ENCODE data around the gene CIPC. TPM values are rescaled to one million over a fixed set of nuclear protein-coding genes. Genes with fewer than 3 reads are reported as not detected.

Gene CIPC
- total RNA-seq, 1 donor from 2014 or later = 42.9 TPM

- DNase-seq (ENCODE audit: low read depth) = peak; percentile 26
These were observed 27.3 kb downstream of the CIPC start for GRCh38 chr14:77125281-77125801.

- no peak for DNase-seq (ENCODE audit: low read depth)
These were observed 27.8 kb downstream of the CIPC start for GRCh38 chr14:77125823-77126325.

GRCh38 chr14:77126461-77126990 lies 28.5 kb downstream of the CIPC start:
- no peak for DNase-seq (ENCODE audit: low read depth)

DNA sequence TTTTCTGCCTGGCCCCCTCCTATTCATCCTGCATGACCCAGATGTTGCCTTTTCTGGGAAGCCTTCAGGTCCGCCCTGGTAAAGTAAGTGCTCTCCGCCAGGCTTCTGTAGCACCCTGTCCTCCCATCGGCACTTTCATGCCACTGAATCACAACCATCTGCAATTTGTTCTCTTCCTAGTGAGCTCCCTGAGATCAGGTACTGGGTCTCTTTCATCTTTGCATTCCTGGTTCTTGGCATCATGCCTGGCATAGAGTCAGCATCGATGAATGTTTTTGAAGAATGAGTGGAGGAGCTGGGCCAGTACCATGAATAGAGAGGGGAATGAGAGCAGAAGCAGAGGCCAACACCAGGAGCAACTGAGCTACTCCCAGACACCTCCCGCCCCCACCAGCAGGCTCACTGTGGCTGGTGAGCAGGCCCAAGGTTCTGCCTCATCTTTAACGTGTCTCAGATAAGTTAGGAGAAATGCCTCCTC lies 30.4 kb downstream of the CIPC start:
- no peak for DNase-seq (ENCODE audit: low read depth)

DNA sequence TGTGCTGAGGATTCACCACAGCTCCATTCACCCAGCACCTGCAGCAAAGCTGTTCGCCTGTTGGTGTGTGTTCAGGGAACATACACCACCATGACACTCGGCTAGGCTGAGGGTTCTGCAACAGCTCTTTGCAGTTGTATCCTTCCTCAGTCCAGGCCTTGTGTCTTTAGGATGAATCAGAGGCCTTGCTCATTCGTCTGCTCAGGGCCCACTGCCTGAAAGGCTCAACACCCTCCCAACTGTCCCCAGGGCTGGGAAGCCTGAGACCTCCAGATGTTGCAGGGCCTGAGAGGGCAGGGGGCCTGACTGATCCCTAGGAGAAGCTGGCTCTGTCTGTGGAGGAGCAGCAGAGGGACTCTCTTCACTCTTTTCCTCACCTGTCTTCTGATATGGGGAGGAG lies 32.3 kb downstream of the CIPC start:
- no peak for DNase-seq (ENCODE audit: low read depth)

DNA sequence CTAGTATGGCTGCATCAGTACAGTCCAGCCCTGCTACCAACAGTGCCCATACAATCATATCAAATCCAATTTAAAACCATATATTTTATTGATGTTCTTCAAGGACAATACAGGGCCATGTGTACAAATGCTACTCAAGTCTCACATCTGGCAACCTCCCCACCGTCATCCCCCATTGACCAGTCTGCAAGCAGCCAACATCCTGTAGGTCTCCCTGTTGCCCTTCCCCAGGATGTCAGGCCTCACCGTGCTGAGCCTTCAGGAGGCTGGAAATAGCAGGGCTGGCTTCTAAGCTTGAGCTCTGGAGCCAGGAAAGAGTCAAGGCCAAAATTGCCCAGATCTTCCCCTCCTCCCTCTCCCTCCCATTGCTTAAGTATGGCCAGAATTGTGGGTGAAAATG lies 33.1 kb downstream of the CIPC start:
- DNase-seq (ENCODE audit: low read depth) = no peak

DNA sequence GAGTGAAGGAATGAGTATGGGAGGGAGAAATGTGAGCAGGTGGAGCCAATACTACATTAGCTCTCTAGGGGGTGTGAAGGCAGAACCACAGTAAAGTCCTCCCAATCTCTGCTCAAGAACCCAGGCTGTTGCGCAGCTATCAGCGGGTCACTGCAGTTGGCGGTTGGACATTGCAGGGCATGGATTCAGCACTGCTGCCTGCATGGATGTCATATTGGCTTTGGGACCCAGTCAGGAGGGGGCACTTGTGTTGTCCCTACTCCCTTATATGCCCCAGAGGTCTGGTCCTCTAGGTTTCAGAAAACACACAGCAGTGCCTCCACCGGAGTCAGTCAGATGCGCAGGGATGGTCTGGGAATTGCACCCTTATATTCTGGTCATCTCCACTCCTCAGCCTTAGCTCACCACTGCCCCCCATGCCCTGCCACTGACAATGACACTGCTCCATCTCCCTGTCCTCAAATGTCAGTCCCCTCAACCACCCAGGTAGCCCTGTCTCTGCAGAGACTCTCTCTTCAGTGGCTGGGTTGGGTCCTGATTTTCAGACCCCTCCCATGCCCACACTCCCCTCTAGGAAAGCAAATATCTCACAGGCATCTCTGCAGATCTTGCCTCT lies 33.9 kb downstream of the CIPC start:
- no peak for DNase-seq (ENCODE audit: low read depth)

DNA sequence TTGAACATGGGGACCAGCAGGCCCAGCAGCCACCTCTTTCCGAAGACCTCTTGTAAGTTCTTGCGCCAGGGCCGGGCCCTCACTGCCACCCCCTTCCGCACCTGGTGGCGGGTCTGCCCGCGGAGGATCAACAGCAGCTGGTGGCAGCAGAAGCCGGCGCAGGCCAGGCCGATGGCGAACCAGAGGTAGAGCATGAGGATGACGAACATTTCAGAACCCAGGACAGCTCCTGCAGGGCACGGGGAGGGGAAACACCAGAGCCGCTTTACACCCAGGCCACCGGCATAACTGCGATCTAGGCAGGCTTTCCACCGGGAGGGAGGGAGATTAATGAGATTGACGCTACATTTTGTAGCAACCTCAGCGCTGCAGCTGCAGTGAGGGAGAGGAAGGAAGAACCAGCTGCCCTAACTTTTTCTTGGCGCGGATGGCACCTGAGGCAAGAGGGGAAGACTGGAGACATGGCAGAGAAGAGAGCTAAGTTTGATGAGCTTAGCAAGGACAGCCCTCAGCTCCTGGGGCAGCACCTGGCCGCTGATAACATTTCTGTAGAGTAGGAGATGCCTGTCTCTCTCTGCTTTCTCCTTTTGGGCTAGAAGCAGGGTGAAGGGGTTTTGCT lies 35.8 kb downstream of the CIPC start:
- DNase-seq (ENCODE audit: low read depth) = peak; percentile 77

GRCh38 chr14:77139022-77139421 lies 41.0 kb downstream of the CIPC start:
- no peak for DNase-seq (ENCODE audit: low read depth)

- no peak for DNase-seq (ENCODE audit: low read depth)
These were observed 41.7 kb downstream of the CIPC start for GRCh38 chr14:77139540-77140358.

GRCh38 chr14:77140359-77141213 lies 42.5 kb downstream of the CIPC start:
- no peak for DNase-seq (ENCODE audit: low read depth)

GRCh38 chr14:77141214-77142004 lies 43.4 kb downstream of the CIPC start, which contains the start of gene ZDHHC22:
ZDHHC22 (minus strand) TSS chr14:77141791; CDS start chr14:77139738, 2,053 bp downstream.
- peak; percentile 65 for DNase-seq (ENCODE audit: low read depth)

- no peak for DNase-seq (ENCODE audit: low read depth)
These were observed 44.1 kb downstream of the CIPC start for GRCh38 chr14:77142005-77142800.

- no peak for DNase-seq (ENCODE audit: low read depth)
These were observed 45.0 kb downstream of the CIPC start for GRCh38 chr14:77143071-77143470.

DNA sequence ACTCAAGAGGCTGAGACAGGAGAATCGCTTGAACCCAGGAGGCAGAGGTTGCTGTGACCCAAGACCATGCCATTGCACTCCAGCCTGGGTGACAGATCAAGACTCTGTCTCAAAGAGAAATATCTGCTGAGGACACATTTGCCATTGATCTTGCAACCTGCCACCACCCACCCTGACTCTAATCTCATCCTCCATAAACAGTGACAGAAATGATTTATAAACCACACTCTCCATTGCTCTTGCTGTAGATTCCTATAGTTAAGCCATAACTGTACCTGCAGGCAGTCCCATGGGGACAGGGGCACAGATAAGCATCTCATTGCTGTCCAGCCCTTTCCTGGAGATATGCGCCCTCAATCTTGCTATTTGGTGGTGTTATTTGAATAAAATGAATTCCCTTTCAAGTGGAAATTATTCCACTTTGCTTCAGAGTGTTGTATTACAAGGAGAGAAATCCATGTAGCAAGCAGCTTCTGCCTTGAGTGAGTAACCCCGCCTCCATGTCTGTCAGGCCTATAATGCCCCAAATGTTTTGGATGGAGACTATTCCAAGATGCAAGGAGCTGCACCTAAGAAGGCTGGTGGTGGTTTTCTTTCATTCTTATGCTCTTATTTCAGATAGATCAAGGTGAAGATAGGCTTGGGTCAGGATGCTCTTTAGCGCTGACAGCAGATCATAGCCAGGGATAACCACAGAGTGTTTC lies 46.5 kb downstream of the CIPC start:
- no peak for DNase-seq (ENCODE audit: low read depth)

DNA sequence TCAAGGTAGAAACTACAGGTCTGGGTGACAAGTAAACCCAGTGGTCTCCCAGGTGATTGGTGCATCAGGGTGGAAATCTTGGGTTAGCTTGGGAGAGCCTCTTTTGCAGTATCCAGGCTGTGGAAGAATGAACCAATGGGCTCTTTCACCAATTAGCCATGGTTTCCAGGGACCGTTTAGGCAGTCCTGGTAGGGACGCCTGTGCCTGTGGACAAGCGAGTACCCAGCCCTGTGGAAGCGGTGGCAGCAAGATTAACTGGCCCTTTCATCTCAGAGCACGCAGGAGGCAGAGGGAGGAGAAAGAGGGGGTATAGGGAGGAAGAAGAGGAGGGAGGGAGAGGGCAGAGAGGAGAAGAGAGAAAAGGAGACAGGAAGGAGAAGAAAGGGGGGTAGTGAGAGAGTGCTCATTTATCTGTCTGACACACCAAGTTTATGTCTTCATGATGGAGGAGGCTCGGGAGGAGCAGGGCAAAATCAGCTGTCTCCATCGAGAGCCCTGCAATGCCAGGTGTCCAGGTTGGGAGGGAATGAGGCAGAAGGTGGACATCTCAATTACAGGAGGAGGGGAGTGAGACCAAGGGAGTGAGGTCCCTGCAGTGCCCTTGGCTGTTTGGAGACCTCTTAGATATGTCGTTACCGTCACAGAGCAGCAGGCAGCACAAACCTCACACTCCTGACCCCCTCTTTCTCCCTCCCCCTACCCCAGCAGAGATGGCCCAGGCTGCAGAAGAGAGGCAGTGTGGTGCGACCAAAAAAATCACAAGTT lies 48.1 kb downstream of the CIPC start:
- DNase-seq (ENCODE audit: low read depth) = no peak

DNA sequence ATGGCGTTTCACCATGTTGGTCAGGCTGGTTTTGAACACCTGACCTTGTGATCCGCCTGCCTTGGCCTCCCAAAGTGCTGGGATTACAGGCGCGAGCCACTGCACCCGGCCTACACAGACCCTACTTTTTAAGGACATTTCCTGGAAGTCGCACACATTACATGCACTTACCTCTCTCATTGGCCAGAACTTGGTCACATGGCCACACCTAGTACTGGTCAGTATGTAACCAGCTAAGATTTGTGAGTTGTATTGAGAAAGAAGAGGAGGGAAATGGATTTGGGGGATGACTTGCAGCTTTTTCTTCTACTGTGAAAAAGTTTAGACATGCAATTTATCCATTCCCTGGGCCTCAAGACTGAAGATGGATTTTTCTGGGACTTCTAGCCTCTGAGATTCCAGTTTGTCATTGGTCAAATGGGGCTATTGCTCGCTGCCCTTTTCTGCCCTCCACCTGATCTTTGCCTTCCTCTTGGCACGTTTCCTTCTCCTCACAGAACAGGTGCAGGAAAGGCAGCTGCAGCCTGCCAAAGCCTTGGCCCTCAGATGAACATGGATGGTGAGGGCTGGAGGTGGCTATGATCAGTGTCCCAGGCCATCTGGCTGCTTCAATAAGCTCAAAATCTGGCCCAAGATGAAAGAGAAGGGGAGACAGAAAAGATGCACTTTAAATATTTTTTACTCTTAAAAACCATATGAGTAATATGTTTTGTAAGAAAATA lies 50.6 kb downstream of the CIPC start:
- DNase-seq (ENCODE audit: low read depth) = peak; percentile 73

Measured in myocyte (in vitro differentiated cells).